Kidney epithelial cell (primary cell): ENCODE results near the gene MIR17HG. TPM values are rescaled to one million over a fixed set of nuclear protein-coding genes. Genes with fewer than 3 reads are reported as not detected.
"Not testable (repeated sequence)": the region's sequence is repeated elsewhere in the genome, so short reads cannot be mapped to it uniquely, and the experiment has no call there.

Source experiments
- DNase-seq: peaks from one replicate; pipeline ENCODE4 v3.0.0-alpha.2; 2010; ENCODE audit warnings: low read depth
- H3K27me3 ChIP-seq: 2 replicates; pipeline ENCODE4 v1.6.0; 2011; ENCODE audit warnings: low read length; ENCODE audit not compliant: control insufficient read depth, insufficient read depth
- H3K36me3 ChIP-seq: 2 replicates; pipeline ENCODE4 v1.5.1; 2011; ENCODE audit warnings: low read length; ENCODE audit not compliant: control insufficient read depth, insufficient read depth
- H3K4me3 ChIP-seq: 2 replicates; pipeline ENCODE4 v1.5.1; 2011; ENCODE audit warnings: low read depth, mild to moderate bottlenecking, control low read depth, low read length
- total RNA-seq: library from RNA; depleted of rRNA; stranded (reverse); fragments of >200 nt; gene quantifications from 2 replicates; pipeline ENCODE4 v1.2.3, GENCODE V29; 2015
- TF ChIP-seq, protein P1 (sequence below): IDR thresholded peaks from 2 replicates; pipeline ENCODE4 v1.5.1; 2011; ENCODE audit warnings: mild to moderate bottlenecking, moderate library complexity, low read length, control low read depth, inconsistent platforms; ENCODE audit not compliant: insufficient read depth, poor library complexity, severe bottlenecking

MIR17HG gene
- total RNA-seq, 1 donor from 2014 or later = 5.8 TPM

DNA sequence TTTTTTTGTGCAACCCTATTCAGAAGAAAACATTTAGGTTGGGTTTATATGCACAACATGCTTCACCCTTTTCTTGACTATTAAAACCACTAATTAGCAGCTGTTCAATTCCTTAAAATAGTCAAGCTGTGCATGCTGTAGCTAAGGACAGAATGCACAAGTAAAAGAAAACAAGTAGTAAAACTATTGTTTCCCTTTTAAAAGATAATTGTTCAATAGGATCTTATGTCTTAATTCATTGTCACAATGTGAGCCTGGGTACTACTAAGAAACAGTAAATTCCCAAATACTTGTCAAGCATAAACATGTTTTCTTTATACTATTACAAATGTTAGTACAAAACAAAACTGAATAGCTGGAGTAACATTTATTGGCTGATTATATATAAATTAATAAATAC lies 32.6 kb upstream of the MIR17HG start:
- Histone ChIP-seq H3K36me3 (no peaks in the 10 kb centered on the region), H3K27me3 (no peaks in the 10 kb centered on the region), H3K4me3 (no peak overlapping the region)
- TF ChIP-seq, protein P1, sequence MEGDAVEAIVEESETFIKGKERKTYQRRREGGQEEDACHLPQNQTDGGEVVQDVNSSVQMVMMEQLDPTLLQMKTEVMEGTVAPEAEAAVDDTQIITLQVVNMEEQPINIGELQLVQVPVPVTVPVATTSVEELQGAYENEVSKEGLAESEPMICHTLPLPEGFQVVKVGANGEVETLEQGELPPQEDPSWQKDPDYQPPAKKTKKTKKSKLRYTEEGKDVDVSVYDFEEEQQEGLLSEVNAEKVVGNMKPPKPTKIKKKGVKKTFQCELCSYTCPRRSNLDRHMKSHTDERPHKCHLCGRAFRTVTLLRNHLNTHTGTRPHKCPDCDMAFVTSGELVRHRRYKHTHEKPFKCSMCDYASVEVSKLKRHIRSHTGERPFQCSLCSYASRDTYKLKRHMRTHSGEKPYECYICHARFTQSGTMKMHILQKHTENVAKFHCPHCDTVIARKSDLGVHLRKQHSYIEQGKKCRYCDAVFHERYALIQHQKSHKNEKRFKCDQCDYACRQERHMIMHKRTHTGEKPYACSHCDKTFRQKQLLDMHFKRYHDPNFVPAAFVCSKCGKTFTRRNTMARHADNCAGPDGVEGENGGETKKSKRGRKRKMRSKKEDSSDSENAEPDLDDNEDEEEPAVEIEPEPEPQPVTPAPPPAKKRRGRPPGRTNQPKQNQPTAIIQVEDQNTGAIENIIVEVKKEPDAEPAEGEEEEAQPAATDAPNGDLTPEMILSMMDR = no peak
- DNase-seq = no peak

DNA sequence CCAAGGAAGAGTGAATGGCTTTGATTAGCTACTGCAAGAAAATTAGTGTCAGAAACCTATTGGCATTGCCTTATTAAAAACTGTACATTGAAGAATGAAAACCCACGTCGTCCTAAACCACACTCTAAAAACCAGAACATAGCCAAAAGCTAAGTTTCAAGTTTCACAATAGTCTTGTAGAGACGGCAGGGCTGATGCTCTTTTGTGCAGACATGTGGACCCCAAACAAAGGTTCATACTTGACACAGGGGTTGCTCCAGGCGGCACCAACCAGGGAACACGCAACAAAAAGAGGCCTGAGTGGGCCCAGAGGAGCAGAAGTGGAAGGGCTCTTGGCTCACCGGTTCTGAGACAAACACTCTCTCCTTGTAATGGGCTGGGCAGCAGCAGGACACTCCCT lies 28.6 kb upstream of the MIR17HG start:
- DNase-seq = no peak
- H3K4me3 ChIP-seq = no peak overlapping the region
- no peaks in the 10 kb centered on the region for H3K36me3 ChIP-seq
- TF ChIP-seq, protein P1 = no peak
- no peaks in the 10 kb centered on the region for H3K27me3 ChIP-seq

DNA sequence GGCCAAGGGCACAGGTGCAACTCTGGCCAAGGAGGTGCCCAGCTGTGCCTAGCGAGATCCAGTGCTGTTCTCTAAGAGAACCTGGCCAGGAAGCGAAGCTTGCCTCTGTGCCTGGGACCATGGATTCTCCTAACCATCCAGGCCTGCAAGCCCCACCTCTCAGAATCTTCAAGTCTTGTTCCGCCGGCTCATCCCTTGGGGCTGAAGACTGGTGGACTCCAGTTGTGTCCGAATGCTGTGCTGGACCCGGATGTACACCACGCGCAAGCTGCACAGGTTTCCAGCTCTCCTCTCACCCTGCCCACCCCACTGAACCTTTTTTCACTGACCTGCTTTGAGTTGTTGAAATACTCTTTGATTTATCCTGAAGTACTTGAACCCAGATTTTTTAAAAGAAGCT lies 27.5 kb upstream of the MIR17HG start:
- Histone ChIP-seq H3K27me3 (no peaks in the 10 kb centered on the region), H3K4me3 (no peak overlapping the region), H3K36me3 (no peaks in the 10 kb centered on the region)
- TF ChIP-seq, protein P1 = no peak
- DNase-seq = no peak

GRCh38 chr13:91320990-91321389 lies 26.5 kb upstream of the MIR17HG start:
- not testable (repeated sequence) for DNase-seq, H3K36me3 ChIP-seq, H3K4me3 ChIP-seq, H3K27me3 ChIP-seq

GRCh38 chr13:91323349-91323748 lies 24.1 kb upstream of the MIR17HG start:
- no peak overlapping the region for H3K4me3 ChIP-seq

GRCh38 chr13:91326146-91326545 lies 21.3 kb upstream of the MIR17HG start:
- no peak overlapping the region for H3K4me3 ChIP-seq

More at GRCh38 chr13:91323349-91323748, 24.1 kb upstream of the MIR17HG start:
- TF ChIP-seq, protein P1 = no peak
- Histone ChIP-seq H3K36me3 (no peaks in the 10 kb centered on the region), H3K27me3 (no peaks in the 10 kb centered on the region)
- DNase-seq = no peak

More at GRCh38 chr13:91326146-91326545, 21.3 kb upstream of the MIR17HG start:
- TF ChIP-seq, protein P1 = no peak
- DNase-seq = no peak
- no peaks in the 10 kb centered on the region for H3K27me3 ChIP-seq
- H3K36me3 ChIP-seq = no peaks in the 10 kb centered on the region
